NCI-H2171 treated with DMSO at 0.1 percent for 48 hours (cell line): ENCODE measurements around the gene CSNK1G1.
"Not testable (repeated sequence)": the region's sequence is repeated elsewhere in the genome, so short reads cannot be mapped to it uniquely, and the experiment has no call there.

Experiments
- DNase-seq: peaks from one replicate; lab custom pipeline; 2025; lab: John Stamatoyannopoulos, UW

The CSNK1G1 gene

GRCh38 chr15:64349375-64349774 is 6.6 kb downstream of the CSNK1G1 start:
- no peak for DNase-seq

- DNase-seq = no peak
Measured at GRCh38 chr15:64348455-64348854, 7.5 kb downstream of the CSNK1G1 start.

DNA sequence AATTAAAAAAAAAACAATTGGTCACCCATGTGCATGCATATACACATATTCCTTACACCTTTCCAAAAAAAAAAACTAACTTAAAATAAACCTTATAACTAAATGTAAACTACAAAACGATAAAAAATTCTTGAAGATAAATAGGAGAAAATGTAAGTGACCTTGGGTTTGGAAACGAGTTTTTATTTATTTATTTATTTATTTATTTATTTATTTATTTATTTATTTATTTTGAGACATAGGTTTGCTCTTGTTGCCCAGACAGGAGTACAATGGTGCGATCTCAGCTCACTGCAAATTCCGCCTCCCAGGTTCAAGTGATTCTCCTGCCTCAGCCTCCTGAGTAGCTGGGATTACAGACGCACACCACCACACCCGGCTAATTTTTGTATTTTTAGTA is 9.7 kb downstream of the CSNK1G1 start:
- DNase-seq = not testable (repeated sequence)

DNA sequence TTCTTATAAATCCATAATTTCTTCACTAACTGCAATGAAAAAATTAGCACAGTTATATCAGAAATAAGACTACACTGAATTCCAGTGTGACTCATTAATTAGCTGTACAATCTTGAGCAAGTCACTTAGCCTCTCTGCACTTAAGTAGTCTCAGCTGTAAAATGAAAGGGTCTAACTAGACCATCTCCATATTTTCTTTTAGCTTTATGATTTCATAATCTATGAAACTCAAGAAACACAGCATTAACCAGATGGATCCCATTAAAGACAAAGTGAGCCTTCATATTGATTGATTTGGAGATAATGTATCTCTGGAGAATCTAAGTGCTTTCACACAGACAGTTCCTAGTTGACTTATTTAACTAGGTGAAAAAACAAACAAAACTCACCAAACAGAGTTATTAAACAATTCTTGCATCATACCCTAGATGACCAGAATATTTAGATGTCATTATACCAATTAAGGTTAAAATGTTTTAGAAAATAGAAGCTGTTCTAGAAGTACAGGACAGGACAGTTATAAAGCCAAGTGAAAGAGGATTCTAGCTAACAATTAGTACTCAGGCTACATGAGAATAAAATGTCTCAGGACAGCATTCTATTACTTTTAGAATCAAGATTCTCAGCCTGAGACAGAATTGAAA is 11.2 kb downstream of the CSNK1G1 start:
- DNase-seq = peak; percentile 26

- no peak for DNase-seq
Measured at GRCh38 chr15:64343841-64344240, 12.1 kb downstream of the CSNK1G1 start.

- no peak for DNase-seq
Measured at GRCh38 chr15:64343222-64343621, 12.8 kb downstream of the CSNK1G1 start.

- no peak for DNase-seq
Measured at GRCh38 chr15:64341961-64342360, 14.0 kb downstream of the CSNK1G1 start.

- no peak for DNase-seq
Measured at GRCh38 chr15:64340355-64340754, 15.6 kb downstream of the CSNK1G1 start.

GRCh38 chr15:64337761-64338160 is 18.2 kb downstream of the CSNK1G1 start:
- no peak for DNase-seq

DNA sequence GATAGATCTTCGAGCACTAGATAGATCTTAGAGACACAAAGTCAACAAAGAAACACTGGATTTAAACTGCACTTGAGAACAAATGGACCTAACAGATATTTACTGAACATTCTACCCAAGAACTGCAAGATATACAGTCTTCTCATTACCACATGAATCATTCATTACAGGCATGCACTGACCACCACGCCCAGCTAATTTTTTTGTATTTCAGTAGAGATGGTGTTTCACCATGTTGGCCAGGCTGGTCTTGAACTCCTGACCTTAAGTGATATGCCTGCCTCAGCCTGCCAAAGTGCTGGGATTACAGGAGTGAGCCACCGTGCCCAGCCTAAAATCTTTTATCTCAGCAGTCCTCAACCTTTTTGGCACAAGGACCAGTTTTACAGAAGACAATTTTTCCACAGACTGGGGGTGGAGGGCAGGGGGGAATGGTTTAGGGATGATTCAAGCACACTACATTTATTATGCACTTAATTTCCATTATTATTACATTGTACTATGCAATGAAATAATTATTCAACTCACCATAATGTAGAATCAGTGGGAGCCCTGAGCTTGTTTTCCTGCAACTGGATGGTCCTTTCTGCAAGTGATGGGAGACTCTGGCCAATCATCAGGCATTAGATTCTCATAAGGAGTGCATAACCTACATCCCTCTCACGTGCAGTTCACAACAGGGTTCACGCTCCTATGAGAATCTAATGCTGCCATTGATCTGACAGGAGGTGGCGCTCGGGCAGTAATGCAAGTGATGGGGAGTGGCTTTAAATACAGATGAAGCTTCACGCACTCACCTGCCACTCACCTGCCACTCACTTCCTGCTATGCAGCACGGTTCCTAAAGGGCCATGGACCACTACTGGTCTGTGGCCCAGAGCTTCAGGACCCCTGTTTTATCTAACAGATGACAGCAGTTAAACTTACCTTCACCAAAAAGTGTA is 21.7 kb downstream of the CSNK1G1 start:
- DNase-seq = no peak

GRCh38 chr15:64333516-64333915 is 22.5 kb downstream of the CSNK1G1 start:
- DNase-seq = no peak

GRCh38 chr15:64331668-64332067 is 24.3 kb downstream of the CSNK1G1 start:
- not testable (repeated sequence) for DNase-seq

DNA sequence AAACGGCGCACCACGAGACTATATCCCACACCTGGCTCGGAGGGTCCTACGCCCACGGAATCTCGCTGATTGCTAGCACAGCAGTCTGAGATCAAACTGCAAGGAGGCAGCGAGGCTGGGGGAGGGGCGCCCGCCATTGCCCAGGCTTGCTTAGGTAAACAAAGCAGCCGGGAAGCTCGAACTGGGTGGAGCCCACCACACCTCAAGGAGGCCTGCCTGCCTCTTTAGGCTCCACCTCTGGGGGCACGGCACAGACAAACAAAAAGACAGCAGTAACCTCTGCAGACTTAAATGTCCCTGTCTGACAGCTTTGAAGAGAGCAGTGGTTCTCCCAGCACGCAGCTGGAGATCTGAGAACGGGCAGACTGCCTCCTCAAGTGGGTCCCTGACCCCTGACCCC is 29.0 kb downstream of the CSNK1G1 start:
- DNase-seq = not testable (repeated sequence)

- not testable (repeated sequence) for DNase-seq
Measured at GRCh38 chr15:64326458-64326857, 29.5 kb downstream of the CSNK1G1 start.

DNA sequence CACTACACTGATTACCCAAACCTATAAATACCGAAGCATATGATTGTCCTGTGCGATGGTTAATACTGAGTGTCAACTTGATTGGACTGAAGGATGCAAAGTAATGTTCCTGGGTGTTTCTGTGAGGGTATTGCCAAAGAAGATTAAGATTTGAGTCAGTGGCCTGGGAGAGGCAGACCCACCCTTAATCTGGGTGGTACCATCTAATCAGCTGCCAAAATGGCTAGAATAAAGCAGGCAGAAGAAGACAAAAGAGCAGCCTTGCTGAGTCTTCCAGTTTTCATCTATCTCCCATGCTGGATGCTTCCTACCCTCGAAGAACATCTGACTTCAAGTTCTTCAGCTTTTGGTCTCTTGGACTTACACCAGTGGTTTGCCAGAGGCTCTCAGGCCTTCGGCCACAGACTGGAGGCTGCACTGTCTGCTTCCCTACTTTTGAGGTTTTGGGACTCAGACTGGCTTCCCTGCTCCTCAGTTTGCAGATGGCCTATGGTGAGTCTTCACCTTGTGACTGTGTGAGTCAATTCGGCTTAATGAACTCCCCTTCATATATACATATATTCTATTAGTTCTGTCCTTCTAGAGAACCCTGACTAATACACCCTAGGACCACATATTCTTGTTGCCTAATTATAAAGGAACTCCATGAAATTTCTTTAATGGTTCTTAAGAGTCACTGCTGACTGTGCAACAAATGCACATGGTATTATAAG is 31.7 kb downstream of the CSNK1G1 start:
- no peak for DNase-seq

GRCh38 chr15:64315216-64315615 is 40.8 kb downstream of the CSNK1G1 start:
- no peak for DNase-seq

DNA sequence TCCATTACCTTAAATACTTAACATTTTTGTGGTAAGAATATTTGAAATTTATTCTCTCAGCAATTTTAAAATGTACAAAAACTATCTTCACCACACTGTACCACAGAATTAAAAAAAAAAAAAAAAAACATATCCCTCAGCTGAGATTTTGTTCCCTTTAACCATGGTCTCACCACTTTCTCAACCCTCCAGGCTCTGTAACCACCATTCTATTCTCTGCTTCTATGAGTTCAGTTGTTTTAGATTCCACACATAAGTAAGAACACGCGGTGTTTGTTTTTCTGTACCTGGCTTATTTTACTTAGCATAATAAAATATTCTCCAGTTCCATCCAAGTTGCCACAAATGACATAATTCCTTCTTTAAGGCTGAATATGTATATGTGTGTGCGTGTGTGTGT is 41.5 kb downstream of the CSNK1G1 start:
- DNase-seq = no peak

DNA sequence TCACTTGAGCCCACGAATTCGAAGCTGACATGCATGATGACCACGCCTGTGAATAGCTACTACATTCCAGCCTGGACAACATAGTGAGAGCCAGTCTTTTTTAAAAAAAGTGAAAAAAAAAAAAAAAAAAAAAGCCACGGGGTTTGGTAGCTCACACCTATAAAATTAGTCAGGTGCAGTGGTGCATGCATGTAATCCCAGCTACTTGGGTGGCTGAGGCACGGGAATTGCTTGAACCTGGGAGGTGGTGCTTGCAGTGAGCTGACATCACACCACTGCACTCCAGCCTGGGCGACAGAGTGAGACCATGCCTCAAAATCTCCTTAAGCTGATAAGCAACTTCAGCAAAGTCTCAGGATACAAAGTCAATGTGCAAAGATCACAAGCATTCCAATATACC is 44.4 kb downstream of the CSNK1G1 start:
- DNase-seq = no peak

DNA sequence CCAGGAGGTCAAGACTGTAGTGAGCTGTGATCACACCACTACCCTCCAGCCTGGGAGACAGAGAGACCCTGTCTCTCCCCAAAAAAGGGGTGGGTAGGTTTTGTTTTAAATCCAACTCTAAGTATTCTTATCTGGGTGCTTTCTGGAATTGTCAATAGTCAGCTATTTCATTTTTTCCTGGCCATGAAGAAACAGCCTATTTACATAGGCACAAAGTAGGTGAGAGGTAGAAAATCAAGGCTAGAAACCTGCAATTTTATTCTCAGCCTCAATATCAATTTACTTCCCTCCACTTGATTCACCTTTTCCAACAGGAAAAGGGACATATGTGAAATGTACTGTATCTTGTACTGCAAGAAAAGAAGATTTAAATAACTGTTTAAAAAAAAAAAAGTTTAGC is 45.9 kb downstream of the CSNK1G1 start:
- no peak for DNase-seq

GRCh38 chr15:64305261-64305660 is 50.7 kb downstream of the CSNK1G1 start:
- no peak for DNase-seq

GRCh38 chr15:64289550-64289949 is 66.4 kb downstream of the CSNK1G1 start:
- DNase-seq = no peak

- DNase-seq = no peak
Measured at GRCh38 chr15:64288999-64289398, 67.0 kb downstream of the CSNK1G1 start.

GRCh38 chr15:64288577-64288976 is 67.4 kb downstream of the CSNK1G1 start:
- peak; percentile 71 for DNase-seq
